HL-60 (cell line): ENCODE results near the gene LRFN2.

Experiments
- GABPA ChIP-seq: IDR thresholded peaks from 2 replicates; pipeline ENCODE4 v1.6.1; 2012; ENCODE audit warnings: low read depth
- POLR2AphosphoS5 ChIP-seq: IDR thresholded peaks from 2 replicates; pipeline ENCODE4 v1.6.1; 2012; ENCODE audit warnings: low read depth
- TF ChIP-seq, protein P1 (sequence below): IDR thresholded peaks from one replicate; pipeline ENCODE4 v1.5.1; 2011; ENCODE audit warnings: low read length, control low read depth, inconsistent platforms; ENCODE audit not compliant: insufficient read depth
- TF ChIP-seq, protein P2 (sequence below): IDR thresholded peaks from 2 replicates; pipeline ENCODE4 v1.6.1; 2012; ENCODE audit warnings: low read depth; ENCODE audit not compliant: insufficient replicate concordance

GRCh38 chr6:40414617-40415016, 172.5 kb downstream of the LRFN2 start:
- TF ChIP-seq, protein P1, sequence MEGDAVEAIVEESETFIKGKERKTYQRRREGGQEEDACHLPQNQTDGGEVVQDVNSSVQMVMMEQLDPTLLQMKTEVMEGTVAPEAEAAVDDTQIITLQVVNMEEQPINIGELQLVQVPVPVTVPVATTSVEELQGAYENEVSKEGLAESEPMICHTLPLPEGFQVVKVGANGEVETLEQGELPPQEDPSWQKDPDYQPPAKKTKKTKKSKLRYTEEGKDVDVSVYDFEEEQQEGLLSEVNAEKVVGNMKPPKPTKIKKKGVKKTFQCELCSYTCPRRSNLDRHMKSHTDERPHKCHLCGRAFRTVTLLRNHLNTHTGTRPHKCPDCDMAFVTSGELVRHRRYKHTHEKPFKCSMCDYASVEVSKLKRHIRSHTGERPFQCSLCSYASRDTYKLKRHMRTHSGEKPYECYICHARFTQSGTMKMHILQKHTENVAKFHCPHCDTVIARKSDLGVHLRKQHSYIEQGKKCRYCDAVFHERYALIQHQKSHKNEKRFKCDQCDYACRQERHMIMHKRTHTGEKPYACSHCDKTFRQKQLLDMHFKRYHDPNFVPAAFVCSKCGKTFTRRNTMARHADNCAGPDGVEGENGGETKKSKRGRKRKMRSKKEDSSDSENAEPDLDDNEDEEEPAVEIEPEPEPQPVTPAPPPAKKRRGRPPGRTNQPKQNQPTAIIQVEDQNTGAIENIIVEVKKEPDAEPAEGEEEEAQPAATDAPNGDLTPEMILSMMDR = no peak
- TF ChIP-seq GABPA (no peak), POLR2AphosphoS5 (no peak)
- TF ChIP-seq, protein P2, sequence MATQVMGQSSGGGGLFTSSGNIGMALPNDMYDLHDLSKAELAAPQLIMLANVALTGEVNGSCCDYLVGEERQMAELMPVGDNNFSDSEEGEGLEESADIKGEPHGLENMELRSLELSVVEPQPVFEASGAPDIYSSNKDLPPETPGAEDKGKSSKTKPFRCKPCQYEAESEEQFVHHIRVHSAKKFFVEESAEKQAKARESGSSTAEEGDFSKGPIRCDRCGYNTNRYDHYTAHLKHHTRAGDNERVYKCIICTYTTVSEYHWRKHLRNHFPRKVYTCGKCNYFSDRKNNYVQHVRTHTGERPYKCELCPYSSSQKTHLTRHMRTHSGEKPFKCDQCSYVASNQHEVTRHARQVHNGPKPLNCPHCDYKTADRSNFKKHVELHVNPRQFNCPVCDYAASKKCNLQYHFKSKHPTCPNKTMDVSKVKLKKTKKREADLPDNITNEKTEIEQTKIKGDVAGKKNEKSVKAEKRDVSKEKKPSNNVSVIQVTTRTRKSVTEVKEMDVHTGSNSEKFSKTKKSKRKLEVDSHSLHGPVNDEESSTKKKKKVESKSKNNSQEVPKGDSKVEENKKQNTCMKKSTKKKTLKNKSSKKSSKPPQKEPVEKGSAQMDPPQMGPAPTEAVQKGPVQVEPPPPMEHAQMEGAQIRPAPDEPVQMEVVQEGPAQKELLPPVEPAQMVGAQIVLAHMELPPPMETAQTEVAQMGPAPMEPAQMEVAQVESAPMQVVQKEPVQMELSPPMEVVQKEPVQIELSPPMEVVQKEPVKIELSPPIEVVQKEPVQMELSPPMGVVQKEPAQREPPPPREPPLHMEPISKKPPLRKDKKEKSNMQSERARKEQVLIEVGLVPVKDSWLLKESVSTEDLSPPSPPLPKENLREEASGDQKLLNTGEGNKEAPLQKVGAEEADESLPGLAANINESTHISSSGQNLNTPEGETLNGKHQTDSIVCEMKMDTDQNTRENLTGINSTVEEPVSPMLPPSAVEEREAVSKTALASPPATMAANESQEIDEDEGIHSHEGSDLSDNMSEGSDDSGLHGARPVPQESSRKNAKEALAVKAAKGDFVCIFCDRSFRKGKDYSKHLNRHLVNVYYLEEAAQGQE = no peak
